Liver (tissue), 9 donors: ENCODE data around the gene CDHR2. TPM values are rescaled to one million over a fixed set of nuclear protein-coding genes. Genes with fewer than 3 reads are reported as not detected.

Experiments
- DNase-seq: peaks from one replicate; pipeline ENCODE4 v3.0.0-alpha.2; 2017; ENCODE audit warnings: low spot score
- H3K27ac ChIP-seq, 2 donors: one replicate each; pipeline ENCODE4 v1.7.0; 2013; ENCODE audit warnings: inconsistent platforms in 2 of 2, low read length in 2 of 2, control low read depth in 1 of 2, low read depth in 1 of 2, mild to moderate bottlenecking in 1 of 2
- H3K27me3 ChIP-seq, 4 donors: one replicate each; pipeline versions ENCODE4 v1.6.1 to v1.7.0; 2013; ENCODE audit warnings: low read length in 3 of 4, inconsistent platforms in 1 of 4, mild to moderate bottlenecking in 1 of 4, moderate library complexity in 1 of 4; ENCODE audit not compliant: control insufficient read depth in 4 of 4, insufficient read depth in 4 of 4
- H3K36me3 ChIP-seq, 4 donors: one replicate each; pipeline versions ENCODE4 v1.6.1 to v1.7.0; 2013; ENCODE audit warnings: low read length in 3 of 4, mild to moderate bottlenecking in 3 of 4, low read depth in 1 of 4, moderate library complexity in 1 of 4; ENCODE audit not compliant: control insufficient read depth in 4 of 4, insufficient read depth in 3 of 4
- H3K4me1 ChIP-seq, 4 donors: one replicate each; pipeline versions ENCODE4 v1.6.1 to v1.7.0; 2013; ENCODE audit warnings: low read length in 3 of 4, mild to moderate bottlenecking in 3 of 4, moderate library complexity in 1 of 4; ENCODE audit not compliant: control insufficient read depth in 4 of 4, insufficient read depth in 4 of 4
- H3K4me3 ChIP-seq, 3 donors: one replicate each; pipeline versions ENCODE4 v1.6.1 to v1.7.0; 2013; ENCODE audit warnings: low read length in 3 of 3, control low read depth in 1 of 3, low read depth in 1 of 3, mild to moderate bottlenecking in 1 of 3
- H3K9ac ChIP-seq, 2 donors: one replicate each; pipeline ENCODE4 v1.7.0; 2013; ENCODE audit warnings: low read length in 2 of 2, mild to moderate bottlenecking in 2 of 2, moderate library complexity in 2 of 2, control low read depth in 1 of 2, low read depth in 1 of 2
- H3K9me3 ChIP-seq, 4 donors: one replicate each; pipeline versions ENCODE4 v1.6.1 to v1.7.0; 2013; ENCODE audit warnings: low read length in 3 of 4; ENCODE audit not compliant: control insufficient read depth in 4 of 4
- ATF3 ChIP-seq: IDR thresholded peaks from 2 replicates; pipeline ENCODE4 v1.6.1; 2016; ENCODE audit warnings: antibody characterized with exemption
- CTCF ChIP-seq: fragments of 150-350 bp; IDR thresholded peaks from 2 replicates; pipeline ENCODE4 v1.5.1; 2017; ENCODE audit warnings: improper control_type of control experiment, low read depth, low read length; ENCODE audit not compliant: missing input control
- EGR1 ChIP-seq, 2 donors: IDR thresholded peaks; 2 replicates each; pipeline ENCODE4 v1.6.1; 2016 to 2018; ENCODE audit warnings: antibody characterized with exemption in 2 of 2, low read depth in 2 of 2
- FOXA1 ChIP-seq: IDR thresholded peaks from 2 replicates; pipeline ENCODE4 v1.6.1; 2016; ENCODE audit warnings: antibody characterized with exemption
- FOXA2 ChIP-seq: IDR thresholded peaks from 2 replicates; pipeline ENCODE4 v1.6.1; 2016; ENCODE audit warnings: antibody characterized with exemption
- GABPA ChIP-seq, 2 donors: IDR thresholded peaks in 1 of 2; conservative IDR thresholded peaks in 1 of 2; 2 replicates each; pipeline ENCODE4 v1.6.1; 2016; ENCODE audit warnings: antibody characterized with exemption in 2 of 2, mild to moderate bottlenecking in 1 of 2, moderate library complexity in 1 of 2
- HNF4A ChIP-seq, 2 donors: conservative IDR thresholded peaks; 2 replicates each; pipeline ENCODE4 v1.6.1; 2016; ENCODE audit warnings: antibody characterized with exemption in 2 of 2, mild to moderate bottlenecking in 2 of 2
- HNF4G ChIP-seq: IDR thresholded peaks from 2 replicates; pipeline ENCODE4 v1.6.1; 2016; ENCODE audit warnings: antibody characterized with exemption
- JUND ChIP-seq, 2 donors: IDR thresholded peaks; 2 replicates each; pipeline ENCODE4 v1.6.1; 2016; ENCODE audit warnings: antibody characterized with exemption in 2 of 2
- MAX ChIP-seq: IDR thresholded peaks from 2 replicates; pipeline ENCODE4 v1.6.1; 2016; ENCODE audit warnings: antibody characterized with exemption
- NR2F2 ChIP-seq: IDR thresholded peaks from 2 replicates; pipeline ENCODE4 v1.6.1; 2016; ENCODE audit warnings: antibody characterized with exemption
- RAD21 ChIP-seq, 2 donors: IDR thresholded peaks; 2 replicates each; pipeline ENCODE4 v1.6.1; 2016; ENCODE audit warnings: antibody characterized with exemption in 2 of 2, mild to moderate bottlenecking in 2 of 2
- REST ChIP-seq: IDR thresholded peaks from 2 replicates; pipeline ENCODE4 v1.6.1; 2016; ENCODE audit warnings: antibody characterized with exemption, mild to moderate bottlenecking
- RXRA ChIP-seq, 2 donors: IDR thresholded peaks; 2 replicates each; pipeline ENCODE4 v1.6.1; 2017 to 2018; ENCODE audit warnings: antibody characterized with exemption in 2 of 2, mild to moderate bottlenecking in 1 of 2
- SP1 ChIP-seq: IDR thresholded peaks from 2 replicates; pipeline ENCODE4 v1.6.1; 2018; ENCODE audit warnings: antibody characterized with exemption, mild to moderate bottlenecking
- TAF1 ChIP-seq: conservative IDR thresholded peaks from 2 replicates; pipeline ENCODE4 v1.6.1; 2016; ENCODE audit warnings: antibody characterized with exemption, mild to moderate bottlenecking
- YY1 ChIP-seq: IDR thresholded peaks from 2 replicates; pipeline ENCODE4 v1.6.1; 2016; ENCODE audit warnings: antibody characterized with exemption, mild to moderate bottlenecking
- ZBTB33 ChIP-seq: IDR thresholded peaks from 2 replicates; pipeline ENCODE4 v1.6.1; 2016; ENCODE audit warnings: antibody characterized with exemption
- WGBS: extraction: QIAGEN DNeasy Blood & Tissue Kit; methylation state at CpG from one replicate; pipeline ENCODE4 v1.1.7; 2013; 5-methylcytosine and 5-hydroxymethylcytosine counted together
- polyA plus RNA-seq, 2 donors: library from polyadenylated mRNA; stranded (reverse) in 1 of 2; unstranded in 1 of 2; fragments of 200-250 nt in 1 of 2; fragments of >200 nt in 1 of 2; fragmentation: Nextera tagmentation in 1 of 2; extraction: Ambion mirVana in 1 of 2; gene quantifications; one replicate each; pipeline versions ENCODE4 v1.2.1 to v1.2.3, GENCODE V29; 2013 to 2015
- total RNA-seq, 2 donors: library from RNA; depleted of rRNA; stranded (reverse); fragments of >200 nt; gene quantifications; one replicate each; pipeline ENCODE4 v1.2.3, GENCODE V29; 2014
- donor health status: healthy.
- donor health status: healthy.
- donor health status: healthy.
- donor health status: healthy.
- donor health status: healthy.

CDHR2 gene
- total and polyA plus RNA-seq, 4 donors, result 8.8 to 23.8 (median 16.6) TPM

GRCh38 chr5:176503496-176503895, 45.6 kb upstream of the CDHR2 start:
- H3K4me3 ChIP-seq, result no peak overlapping the region
- H3K4me1 ChIP-seq, result no peaks in the 10 kb centered on the region
- no peaks in the 10 kb centered on the region for H3K9me3 ChIP-seq
- 96% methylated on average over 5 of the region's 5 CpGs for WGBS
- peaks cover 17 to 69% (median 49%) of the 10 kb centered on the region in 4 donors for H3K36me3 ChIP-seq
- no peak overlapping the region for H3K9ac ChIP-seq
- H3K27me3 ChIP-seq, result no peaks in the 10 kb centered on the region
- H3K27ac ChIP-seq, result no peak overlapping the region
- no peak for TF ChIP-seq CTCF
- no peak for TF ChIP-seq ATF3
- TF ChIP-seq RAD21 (IDR thresholded peaks at IDR 0.05), result no peak
- TF ChIP-seq HNF4A (conservative IDR thresholded peaks at IDR 0.05), result no peak
- no peak for TF ChIP-seq GABPA (IDR thresholded peaks at IDR 0.05 in 1 of 2, conservative IDR thresholded peaks at IDR 0.05 in 1 of 2)
- no peak for TF ChIP-seq FOXA2
- TF ChIP-seq TAF1, result no peak
- TF ChIP-seq JUND (IDR thresholded peaks at IDR 0.05), result no peak
- TF ChIP-seq ZBTB33, result no peak
- no peak for TF ChIP-seq HNF4G
- TF ChIP-seq RXRA (IDR thresholded peaks at IDR 0.05), result no peak
- TF ChIP-seq SP1, result no peak
- TF ChIP-seq FOXA1, result no peak
- no peak for TF ChIP-seq MAX
- no peak for TF ChIP-seq EGR1 (IDR thresholded peaks at IDR 0.05; ENCODE audit: low read depth in 2 of 2)
- no peak for TF ChIP-seq REST
- DNase-seq, result no peak

- H3K36me3 ChIP-seq, result peaks cover 12 to 48% (median 33%) of the 10 kb centered on the region in 4 donors
These were observed 41.2 kb upstream of the CDHR2 start for GRCh38 chr5:176507911-176508310.

More at GRCh38 chr5:176507911-176508310, 41.2 kb upstream of the CDHR2 start:
- no peaks in the 10 kb centered on the region for H3K4me1 ChIP-seq
- 97% methylated on average over 2 of the region's 2 CpGs for WGBS
- DNase-seq, result no peak
- H3K27ac ChIP-seq, result no peak overlapping the region
- TF ChIP-seq GABPA (IDR thresholded peaks at IDR 0.05 in 1 of 2, conservative IDR thresholded peaks at IDR 0.05 in 1 of 2) (no peak), MAX (no peak), TAF1 (no peak), SP1 (no peak), EGR1 (IDR thresholded peaks at IDR 0.05; ENCODE audit: low read depth in 2 of 2) (no peak), REST (no peak), NR2F2 (no peak), RAD21 (IDR thresholded peaks at IDR 0.05) (no peak), FOXA1 (no peak), YY1 (no peak), HNF4A (conservative IDR thresholded peaks at IDR 0.05) (no peak), ZBTB33 (no peak), RXRA (IDR thresholded peaks at IDR 0.05) (no peak), FOXA2 (no peak)
- no peaks in the 10 kb centered on the region for H3K9me3 ChIP-seq
- H3K4me3 ChIP-seq, result no peak overlapping the region
- no peak overlapping the region for H3K9ac ChIP-seq
- H3K27me3 ChIP-seq, result no peaks in the 10 kb centered on the region
